Measurements from ENCODE around the gene LMTK3. TPM values are rescaled to one million over a fixed set of nuclear protein-coding genes. Genes with fewer than 3 reads are reported as not detected.

Gene LMTK3
- total and polyA plus RNA-seq, 2 of the 13 experiments (the other 11 are each of a cell fraction or from before 2014, with no cell fraction given): 0.18 to 0.29 TPM

DNA sequence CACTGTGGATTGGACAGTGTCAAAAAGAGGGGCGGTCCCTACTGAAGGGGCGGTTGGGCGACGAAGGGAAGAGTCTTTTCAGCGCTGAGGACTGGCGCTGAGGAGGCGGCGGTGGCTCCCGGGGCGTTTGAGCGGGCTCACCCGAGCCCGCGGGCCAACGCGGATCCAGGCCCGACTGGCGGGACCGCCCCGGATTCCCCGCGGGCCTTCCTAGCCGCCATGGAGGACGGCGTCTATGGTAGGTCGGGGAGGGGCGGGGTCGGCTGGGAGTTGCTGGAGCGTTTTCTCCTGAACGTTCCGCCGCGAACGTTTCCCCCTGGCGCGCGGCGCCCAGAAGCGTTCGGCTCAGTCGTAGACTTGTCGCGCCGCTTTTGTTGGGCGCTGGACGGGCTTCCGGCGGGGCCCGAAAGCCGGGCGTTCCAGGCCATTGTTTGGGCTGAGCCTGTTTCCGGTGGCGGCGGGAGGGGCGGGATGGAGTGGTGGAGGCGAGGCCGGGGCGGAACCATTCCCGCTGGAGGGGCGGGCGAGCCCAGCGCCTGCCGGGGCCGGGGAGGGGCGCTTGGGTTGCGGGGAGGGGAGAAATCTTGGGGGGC is 42.2 kb downstream of the LMTK3 start, which contains the start of gene CYTH2 (continued):
- TF ChIP-seq, protein P1, sequence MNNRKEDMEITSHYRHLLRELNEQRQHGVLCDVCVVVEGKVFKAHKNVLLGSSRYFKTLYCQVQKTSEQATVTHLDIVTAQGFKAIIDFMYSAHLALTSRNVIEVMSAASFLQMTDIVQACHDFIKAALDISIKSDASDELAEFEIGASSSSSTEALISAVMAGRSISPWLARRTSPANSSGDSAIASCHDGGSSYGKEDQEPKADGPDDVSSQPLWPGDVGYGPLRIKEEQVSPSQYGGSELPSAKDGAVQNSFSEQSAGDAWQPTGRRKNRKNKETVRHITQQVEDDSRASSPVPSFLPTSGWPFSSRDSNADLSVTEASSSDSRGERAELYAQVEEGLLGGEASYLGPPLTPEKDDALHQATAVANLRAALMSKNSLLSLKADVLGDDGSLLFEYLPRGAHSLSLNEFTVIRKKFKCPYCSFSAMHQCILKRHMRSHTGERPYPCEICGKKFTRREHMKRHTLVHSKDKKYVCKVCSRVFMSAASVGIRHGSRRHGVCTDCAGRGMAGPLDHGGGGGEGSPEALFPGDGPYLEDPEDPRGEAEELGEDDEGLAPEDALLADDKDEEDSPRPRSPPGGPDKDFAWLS (CRISPR knock-in tag; IDR thresholded peaks at IDR 0.05; ENCODE audit: borderline replicate concordance): no peak
- TF ChIP-seq ZNF766 (CRISPR knock-in tag; IDR thresholded peaks at IDR 0.05; ENCODE audit: borderline replicate concordance) (peak; percentile 62; the same call in 1 of the 2 replicates), ATRX (CRISPR knock-in tag; IDR thresholded peaks at IDR 0.05; ENCODE audit: borderline replicate concordance) (no peak), ZNF10 (CRISPR knock-in tag; IDR thresholded peaks at IDR 0.05; ENCODE audit: borderline replicate concordance, low read depth) (no peak), ZNF430 (CRISPR knock-in tag; IDR thresholded peaks at IDR 0.05) (peak; percentile 82; the same call in 1 of the 2 replicates), YEATS4 (CRISPR knock-in tag; IDR thresholded peaks at IDR 0.05; ENCODE audit: borderline replicate concordance) (peak; percentile 93), IRF2 (CRISPR knock-in tag; IDR thresholded peaks at IDR 0.05) (no peak), MLLT10 (CRISPR knock-in tag; IDR thresholded peaks at IDR 0.05) (no peak), ZSCAN9 (CRISPR knock-in tag; IDR thresholded peaks at IDR 0.05; ENCODE audit: borderline replicate concordance) (no peak), RCOR2 (CRISPR knock-in tag; IDR thresholded peaks at IDR 0.05) (no peak), ZFP36 (IDR thresholded peaks at IDR 0.05; ENCODE audit: borderline replicate concordance, low read depth, low read length, partially characterized antibody) (no peak), KLF13 (CRISPR knock-in tag; IDR thresholded peaks at IDR 0.05) (no peak), SP1 (IDR thresholded peaks at IDR 0.05) (no peak; the same call in 1 of the 2 replicates), SP1 (CRISPR knock-in tag; IDR thresholded peaks at IDR 0.05) (no peak; the same call in none of the 2 replicates), MBD4 (IDR thresholded peaks at IDR 0.05; ENCODE audit: borderline replicate concordance, low read length) (no peak), DR1 (CRISPR knock-in tag; IDR thresholded peaks at IDR 0.05) (no peak)
- TF ChIP-seq, protein P2, sequence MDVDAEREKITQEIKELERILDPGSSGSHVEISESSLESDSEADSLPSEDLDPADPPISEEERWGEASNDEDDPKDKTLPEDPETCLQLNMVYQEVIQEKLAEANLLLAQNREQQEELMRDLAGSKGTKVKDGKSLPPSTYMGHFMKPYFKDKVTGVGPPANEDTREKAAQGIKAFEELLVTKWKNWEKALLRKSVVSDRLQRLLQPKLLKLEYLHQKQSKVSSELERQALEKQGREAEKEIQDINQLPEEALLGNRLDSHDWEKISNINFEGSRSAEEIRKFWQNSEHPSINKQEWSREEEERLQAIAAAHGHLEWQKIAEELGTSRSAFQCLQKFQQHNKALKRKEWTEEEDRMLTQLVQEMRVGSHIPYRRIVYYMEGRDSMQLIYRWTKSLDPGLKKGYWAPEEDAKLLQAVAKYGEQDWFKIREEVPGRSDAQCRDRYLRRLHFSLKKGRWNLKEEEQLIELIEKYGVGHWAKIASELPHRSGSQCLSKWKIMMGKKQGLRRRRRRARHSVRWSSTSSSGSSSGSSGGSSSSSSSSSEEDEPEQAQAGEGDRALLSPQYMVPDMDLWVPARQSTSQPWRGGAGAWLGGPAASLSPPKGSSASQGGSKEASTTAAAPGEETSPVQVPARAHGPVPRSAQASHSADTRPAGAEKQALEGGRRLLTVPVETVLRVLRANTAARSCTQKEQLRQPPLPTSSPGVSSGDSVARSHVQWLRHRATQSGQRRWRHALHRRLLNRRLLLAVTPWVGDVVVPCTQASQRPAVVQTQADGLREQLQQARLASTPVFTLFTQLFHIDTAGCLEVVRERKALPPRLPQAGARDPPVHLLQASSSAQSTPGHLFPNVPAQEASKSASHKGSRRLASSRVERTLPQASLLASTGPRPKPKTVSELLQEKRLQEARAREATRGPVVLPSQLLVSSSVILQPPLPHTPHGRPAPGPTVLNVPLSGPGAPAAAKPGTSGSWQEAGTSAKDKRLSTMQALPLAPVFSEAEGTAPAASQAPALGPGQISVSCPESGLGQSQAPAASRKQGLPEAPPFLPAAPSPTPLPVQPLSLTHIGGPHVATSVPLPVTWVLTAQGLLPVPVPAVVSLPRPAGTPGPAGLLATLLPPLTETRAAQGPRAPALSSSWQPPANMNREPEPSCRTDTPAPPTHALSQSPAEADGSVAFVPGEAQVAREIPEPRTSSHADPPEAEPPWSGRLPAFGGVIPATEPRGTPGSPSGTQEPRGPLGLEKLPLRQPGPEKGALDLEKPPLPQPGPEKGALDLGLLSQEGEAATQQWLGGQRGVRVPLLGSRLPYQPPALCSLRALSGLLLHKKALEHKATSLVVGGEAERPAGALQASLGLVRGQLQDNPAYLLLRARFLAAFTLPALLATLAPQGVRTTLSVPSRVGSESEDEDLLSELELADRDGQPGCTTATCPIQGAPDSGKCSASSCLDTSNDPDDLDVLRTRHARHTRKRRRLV (CRISPR knock-in tag; IDR thresholded peaks at IDR 0.05): 0 out of 2 replicates have a peak, but pooled peaks have one; percentile 41
- TF ChIP-seq, protein P3, sequence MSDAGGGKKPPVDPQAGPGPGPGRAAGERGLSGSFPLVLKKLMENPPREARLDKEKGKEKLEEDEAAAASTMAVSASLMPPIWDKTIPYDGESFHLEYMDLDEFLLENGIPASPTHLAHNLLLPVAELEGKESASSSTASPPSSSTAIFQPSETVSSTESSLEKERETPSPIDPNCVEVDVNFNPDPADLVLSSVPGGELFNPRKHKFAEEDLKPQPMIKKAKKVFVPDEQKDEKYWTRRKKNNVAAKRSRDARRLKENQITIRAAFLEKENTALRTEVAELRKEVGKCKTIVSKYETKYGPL (CRISPR knock-in tag; IDR thresholded peaks at IDR 0.05): no peak
- TF ChIP-seq, protein P4, sequence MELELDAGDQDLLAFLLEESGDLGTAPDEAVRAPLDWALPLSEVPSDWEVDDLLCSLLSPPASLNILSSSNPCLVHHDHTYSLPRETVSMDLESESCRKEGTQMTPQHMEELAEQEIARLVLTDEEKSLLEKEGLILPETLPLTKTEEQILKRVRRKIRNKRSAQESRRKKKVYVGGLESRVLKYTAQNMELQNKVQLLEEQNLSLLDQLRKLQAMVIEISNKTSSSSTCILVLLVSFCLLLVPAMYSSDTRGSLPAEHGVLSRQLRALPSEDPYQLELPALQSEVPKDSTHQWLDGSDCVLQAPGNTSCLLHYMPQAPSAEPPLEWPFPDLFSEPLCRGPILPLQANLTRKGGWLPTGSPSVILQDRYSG (CRISPR knock-in tag; IDR thresholded peaks at IDR 0.05): peak; percentile 59; the same call in 1 of the 2 replicates

All from HepG2 (cell line).